Measurements from ENCODE around the gene THSD8.

The THSD8 gene

GRCh38 chr19:12847159-12848139 is 45.6 kb downstream of the THSD8 start (continued):
- TF ChIP-seq PRDM4 (tag by site-specific recombination; IDR thresholded peaks at IDR 0.05) (no peak), ZNF157 (tag by site-specific recombination; IDR thresholded peaks at IDR 0.05) (no peak), HOXC10 (CRISPR knock-in tag; IDR thresholded peaks at IDR 0.05) (no peak), BCL11A (tag by site-specific recombination; IDR thresholded peaks at IDR 0.05; ENCODE audit: low read depth) (peak; percentile 51; the same call in 1 of the 2 replicates), WT1 (tag by site-specific recombination; IDR thresholded peaks at IDR 0.05) (no peak), ZEB2 (tag by site-specific recombination; IDR thresholded peaks at IDR 0.05) (peak; percentile 82), ZFP37 (tag by site-specific recombination; IDR thresholded peaks at IDR 0.05) (no peak), ZNF394 (tag by site-specific recombination; IDR thresholded peaks at IDR 0.05; ENCODE audit: borderline replicate concordance) (peak; percentile 83), KLF10 (tag by site-specific recombination; IDR thresholded peaks at IDR 0.05) (no peak; the same call in 1 of the 2 replicates), ZNF221 (tag by site-specific recombination; IDR thresholded peaks at IDR 0.05; ENCODE audit: borderline replicate concordance) (no peak), ZNF391 (tag by site-specific recombination; IDR thresholded peaks at IDR 0.05; ENCODE audit: borderline replicate concordance, low read depth) (no peak), ZNF155 (tag by site-specific recombination; IDR thresholded peaks at IDR 0.05) (no peak), ZNF2 (tag by site-specific recombination; IDR thresholded peaks at IDR 0.05) (no peak), ZIC2 (tag by site-specific recombination; IDR thresholded peaks at IDR 0.05) (no peak), ZNF311 (tag by site-specific recombination; IDR thresholded peaks at IDR 0.05; ENCODE audit: borderline replicate concordance) (no peak), OSR2 (tag by site-specific recombination; IDR thresholded peaks at IDR 0.05) (no peak), ZNF658 (tag by site-specific recombination; IDR thresholded peaks at IDR 0.05) (no peak), ZFHX2 (tag by site-specific recombination; conservative IDR thresholded peaks at IDR 0.05) (peak; percentile 53), ZNF121 (tag by site-specific recombination; IDR thresholded peaks at IDR 0.05) (no peak), CTCF (tag by site-specific recombination; IDR thresholded peaks at IDR 0.05) (peak; percentile 97), TRIM28 (IDR thresholded peaks at IDR 0.05; ENCODE audit: borderline replicate concordance, low read length) (no peak; the same call in 1 of the 2 replicates), ZSCAN18 (tag by site-specific recombination; IDR thresholded peaks at IDR 0.05) (no peak), ZNF398 (tag by site-specific recombination; IDR thresholded peaks at IDR 0.05) (peak; percentile 42; the same call in 1 of the 2 replicates), ZNF660 (tag by site-specific recombination; IDR thresholded peaks at IDR 0.05) (no peak; the same call in 1 of the 2 replicates), ZNF501 (tag by site-specific recombination; IDR thresholded peaks at IDR 0.05) (peak; percentile 26; the same call in 1 of the 2 replicates), ZNF266 (tag by site-specific recombination; IDR thresholded peaks at IDR 0.05; ENCODE audit: low read depth) (no peak), HOXD13 (CRISPR knock-in tag; IDR thresholded peaks at IDR 0.05; ENCODE audit: borderline replicate concordance) (no peak), ZNF548 (tag by site-specific recombination; IDR thresholded peaks at IDR 0.05) (no peak), PBX3 (CRISPR knock-in tag; IDR thresholded peaks at IDR 0.05) (peak; percentile 79), ZNF324 (tag by site-specific recombination; IDR thresholded peaks at IDR 0.05) (peak; percentile 47; the same call in 1 of the 2 replicates), YY2 (tag by site-specific recombination; IDR thresholded peaks at IDR 0.05) (no peak)
